ENCODE results near the gene CSF2. TPM values are rescaled to one million over a fixed set of nuclear protein-coding genes. Genes with fewer than 3 reads are reported as not detected.

The CSF2 gene
- total and polyA plus RNA-seq, 2 experiments from 2014 or later = not detected

- WGBS (ENCODE audit: low lambda C conversion rate, missing lambda C conversion rate) = 92% methylated on average over 3 of the region's 3 CpGs
- H3K9me2 ChIP-seq (replicated peaks; ENCODE audit: insufficient read depth) = no peaks in the 10 kb centered on the region
- H3K36me3 ChIP-seq (replicated peaks; ENCODE audit: insufficient read depth, low read depth) = no peaks in the 10 kb centered on the region
- no peak overlapping the region for H3K4me2 ChIP-seq
- TF ChIP-seq, protein P1, sequence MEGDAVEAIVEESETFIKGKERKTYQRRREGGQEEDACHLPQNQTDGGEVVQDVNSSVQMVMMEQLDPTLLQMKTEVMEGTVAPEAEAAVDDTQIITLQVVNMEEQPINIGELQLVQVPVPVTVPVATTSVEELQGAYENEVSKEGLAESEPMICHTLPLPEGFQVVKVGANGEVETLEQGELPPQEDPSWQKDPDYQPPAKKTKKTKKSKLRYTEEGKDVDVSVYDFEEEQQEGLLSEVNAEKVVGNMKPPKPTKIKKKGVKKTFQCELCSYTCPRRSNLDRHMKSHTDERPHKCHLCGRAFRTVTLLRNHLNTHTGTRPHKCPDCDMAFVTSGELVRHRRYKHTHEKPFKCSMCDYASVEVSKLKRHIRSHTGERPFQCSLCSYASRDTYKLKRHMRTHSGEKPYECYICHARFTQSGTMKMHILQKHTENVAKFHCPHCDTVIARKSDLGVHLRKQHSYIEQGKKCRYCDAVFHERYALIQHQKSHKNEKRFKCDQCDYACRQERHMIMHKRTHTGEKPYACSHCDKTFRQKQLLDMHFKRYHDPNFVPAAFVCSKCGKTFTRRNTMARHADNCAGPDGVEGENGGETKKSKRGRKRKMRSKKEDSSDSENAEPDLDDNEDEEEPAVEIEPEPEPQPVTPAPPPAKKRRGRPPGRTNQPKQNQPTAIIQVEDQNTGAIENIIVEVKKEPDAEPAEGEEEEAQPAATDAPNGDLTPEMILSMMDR (IDR thresholded peaks at IDR 0.05; ENCODE audit: poor library complexity) = no peak
- TF ChIP-seq EZH2phosphoT487 (IDR thresholded peaks at IDR 0.05; ENCODE audit: low read depth, severe bottlenecking, unreplicated experiment) (no peak), EZH2 (IDR thresholded peaks at IDR 0.05; ENCODE audit: borderline replicate concordance) (no peak)
- H3K4me3 ChIP-seq = no peak overlapping the region
- H3K27ac ChIP-seq = no peak overlapping the region
- H4K20me1 ChIP-seq (ENCODE audit: insufficient read depth, poor library complexity, severe bottlenecking) = no peaks in the 10 kb centered on the region
- H3K4me1 ChIP-seq (ENCODE audit: insufficient read depth) = no peaks in the 10 kb centered on the region
- H2AFZ ChIP-seq = no peak overlapping the region
- no peaks in the 10 kb centered on the region for H3K27me3 ChIP-seq
- DNase-seq (ENCODE audit: low spot score) = no peak
- no peaks in the 10 kb centered on the region for H3K9me3 ChIP-seq (ENCODE audit: low read depth)
- H3K79me2 ChIP-seq = no peaks in the 10 kb centered on the region
Measured at GRCh38 chr5:132079619-132080018, 6.0 kb downstream of the CSF2 start.

- Histone ChIP-seq H3K36me3 (replicated peaks; ENCODE audit: insufficient read depth, low read depth) (no peaks in the 10 kb centered on the region), H2AFZ (no peak overlapping the region), H3K27me3 (no peaks in the 10 kb centered on the region), H3K9me3 (ENCODE audit: low read depth) (no peaks in the 10 kb centered on the region), H3K27ac (no peak overlapping the region), H4K20me1 (ENCODE audit: insufficient read depth, poor library complexity, severe bottlenecking) (no peaks in the 10 kb centered on the region), H3K9me2 (replicated peaks; ENCODE audit: insufficient read depth) (no peaks in the 10 kb centered on the region), H3K79me2 (no peaks in the 10 kb centered on the region), H3K4me2 (no peak overlapping the region), H3K4me3 (no peak overlapping the region), H3K4me1 (ENCODE audit: insufficient read depth) (no peaks in the 10 kb centered on the region)
- no peak for TF ChIP-seq EZH2phosphoT487 (IDR thresholded peaks at IDR 0.05; ENCODE audit: low read depth, severe bottlenecking, unreplicated experiment)
- TF ChIP-seq, protein P1 (IDR thresholded peaks at IDR 0.05; ENCODE audit: poor library complexity) = no peak
- no peak for TF ChIP-seq EZH2 (IDR thresholded peaks at IDR 0.05; ENCODE audit: borderline replicate concordance)
- no peak for DNase-seq (ENCODE audit: low spot score)
- WGBS (ENCODE audit: low lambda C conversion rate, missing lambda C conversion rate) = 88% methylated on average over 3 of the region's 3 CpGs
Measured at GRCh38 chr5:132080595-132080994, 7.0 kb downstream of the CSF2 start.

- no peaks in the 10 kb centered on the region for H3K4me1 ChIP-seq (ENCODE audit: insufficient read depth)
- 90% methylated on average over 3 of the region's 3 CpGs for whole genome bisulfite sequencing (ENCODE audit: low lambda C conversion rate, missing lambda C conversion rate)
Measured at GRCh38 chr5:132081458-132081857, 7.9 kb downstream of the CSF2 start.

More at GRCh38 chr5:132081458-132081857, 7.9 kb downstream of the CSF2 start:
- Histone ChIP-seq H3K79me2 (no peaks in the 10 kb centered on the region), H3K4me3 (no peak overlapping the region), H4K20me1 (ENCODE audit: insufficient read depth, poor library complexity, severe bottlenecking) (no peaks in the 10 kb centered on the region), H3K4me2 (no peak overlapping the region), H3K9me2 (replicated peaks; ENCODE audit: insufficient read depth) (no peaks in the 10 kb centered on the region), H3K36me3 (replicated peaks; ENCODE audit: insufficient read depth, low read depth) (no peaks in the 10 kb centered on the region), H2AFZ (no peak overlapping the region), H3K27ac (no peak overlapping the region), H3K27me3 (no peaks in the 10 kb centered on the region), H3K9me3 (ENCODE audit: low read depth) (no peaks in the 10 kb centered on the region)
- no peak for DNase-seq (ENCODE audit: low spot score)
- no peak for TF ChIP-seq EZH2 (IDR thresholded peaks at IDR 0.05; ENCODE audit: borderline replicate concordance)
- TF ChIP-seq EZH2phosphoT487 (IDR thresholded peaks at IDR 0.05; ENCODE audit: low read depth, severe bottlenecking, unreplicated experiment) = no peak
- TF ChIP-seq, protein P1 (IDR thresholded peaks at IDR 0.05; ENCODE audit: poor library complexity) = no peak

Measured in hepatocyte (in vitro differentiated cells).